Activated CD4-positive, alpha-beta T cell treated with anti-CD3 and anti-CD28 coated beads, Interleukin-2, amount 10 ng/mL, durations not matched to agents 24 days and 14 days (primary cell): Measurements from ENCODE around the gene INIP. TPM values are rescaled to one million over a fixed set of nuclear protein-coding genes. Genes with fewer than 3 reads are reported as not detected.
A peak's percentile ranks its signal among the peaks of the same experiment; 100 is the strongest.
"Not testable (repeated sequence)": the region's sequence is repeated elsewhere in the genome, so short reads cannot be mapped to it uniquely, and the experiment has no call there.

Experiments used
- DNase-seq: peaks from one replicate; pipeline ENCODE4 v3.0.0; 2022
- H3K27ac Mint-ChIP-seq: one replicate; pipeline ENCODE4 v1.8.0; 2022; ENCODE audit warnings: mild to moderate bottlenecking, mixed read lengths
- H3K27me3 Mint-ChIP-seq: one replicate; pipeline ENCODE4 v1.8.0; 2022; ENCODE audit warnings: mixed read lengths
- H3K36me3 Mint-ChIP-seq: one replicate; pipeline ENCODE4 v1.8.0; 2022; ENCODE audit warnings: low read depth, mild to moderate bottlenecking, mixed read lengths
- H3K4me1 Mint-ChIP-seq: one replicate; pipeline ENCODE4 v1.8.0; 2021; ENCODE audit warnings: mixed read lengths
- H3K4me3 Mint-ChIP-seq: one replicate; pipeline ENCODE4 v1.8.0; 2022; ENCODE audit warnings: mild to moderate bottlenecking, moderate library complexity, mixed read lengths
- H3K9me3 Mint-ChIP-seq: one replicate; pipeline ENCODE4 v1.8.0; 2021; ENCODE audit warnings: mixed read lengths
- intact Hi-C: fragments of 100-400 bp; cut with micrococcal nuclease; formaldehyde crosslinking; loops from one replicate; pipeline ENCODE4 v1.15.1; 2023
- total RNA-seq: library from RNA; stranded (reverse); gene quantifications from 2 replicates; pipeline ENCODE4 v1.2.3, GENCODE V29; 2022

Gene INIP
- total RNA-seq, 1 donor from 2014 or later, result 34.2 TPM

DNA sequence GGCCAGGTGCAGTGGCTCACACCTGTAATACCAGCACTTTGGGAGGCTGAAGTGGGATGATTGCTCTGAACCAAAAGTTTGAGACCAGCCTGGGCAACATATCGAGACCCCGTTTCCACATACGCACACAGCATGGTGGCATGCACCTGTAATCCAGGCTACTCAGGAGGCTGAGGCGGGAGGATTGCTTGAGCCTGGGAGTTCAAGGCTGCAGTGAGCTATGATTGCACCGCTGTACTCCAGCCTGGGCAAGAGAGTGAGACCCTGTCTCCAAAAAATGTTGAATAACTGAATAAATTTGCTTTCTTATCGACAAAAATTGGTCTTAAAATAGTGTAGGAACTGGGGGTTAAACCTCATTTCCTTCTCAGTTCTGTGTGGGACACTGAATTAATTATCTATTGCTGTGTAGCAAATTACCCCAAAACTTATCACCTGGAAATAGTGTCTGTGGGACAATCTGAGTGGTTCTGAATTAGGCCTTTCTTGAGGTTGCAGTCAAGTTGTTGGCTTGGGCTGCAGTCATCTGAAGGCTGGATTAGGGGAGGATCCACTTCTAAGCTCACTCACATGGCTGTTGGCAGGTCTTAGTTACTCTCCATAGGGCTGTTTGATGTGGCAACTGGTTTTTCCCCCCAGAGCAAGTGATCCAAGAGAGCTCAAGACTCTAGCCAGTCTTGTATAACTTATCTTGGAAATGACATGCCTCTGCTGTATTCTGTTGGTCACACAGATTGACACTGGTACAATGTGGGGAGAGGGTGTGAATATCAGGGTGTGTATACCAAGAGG is 34.6 kb upstream of the INIP start:
- H3K9me3 Mint-ChIP-seq, result peaks cover 1% of the 10 kb centered on the region
- peaks cover 5% of the 10 kb centered on the region for H3K27me3 Mint-ChIP-seq
- H3K4me3 Mint-ChIP-seq, result peak overlapping the region; percentile 79
- peaks cover under 1% of the 10 kb centered on the region for H3K36me3 Mint-ChIP-seq
- H3K4me1 Mint-ChIP-seq, result peaks cover 64% of the 10 kb centered on the region
- intact Hi-C loops, result loop anchor here (5.0 to 10.0 kb wide), 5 partner anchors 40 to 835 kb away; partner anchors contain the start of genes FKBP15, PTBP3, SLC31A1 and SLC31A2
- no peak for DNase-seq
- H3K27ac Mint-ChIP-seq, result no peak overlapping the region

DNA sequence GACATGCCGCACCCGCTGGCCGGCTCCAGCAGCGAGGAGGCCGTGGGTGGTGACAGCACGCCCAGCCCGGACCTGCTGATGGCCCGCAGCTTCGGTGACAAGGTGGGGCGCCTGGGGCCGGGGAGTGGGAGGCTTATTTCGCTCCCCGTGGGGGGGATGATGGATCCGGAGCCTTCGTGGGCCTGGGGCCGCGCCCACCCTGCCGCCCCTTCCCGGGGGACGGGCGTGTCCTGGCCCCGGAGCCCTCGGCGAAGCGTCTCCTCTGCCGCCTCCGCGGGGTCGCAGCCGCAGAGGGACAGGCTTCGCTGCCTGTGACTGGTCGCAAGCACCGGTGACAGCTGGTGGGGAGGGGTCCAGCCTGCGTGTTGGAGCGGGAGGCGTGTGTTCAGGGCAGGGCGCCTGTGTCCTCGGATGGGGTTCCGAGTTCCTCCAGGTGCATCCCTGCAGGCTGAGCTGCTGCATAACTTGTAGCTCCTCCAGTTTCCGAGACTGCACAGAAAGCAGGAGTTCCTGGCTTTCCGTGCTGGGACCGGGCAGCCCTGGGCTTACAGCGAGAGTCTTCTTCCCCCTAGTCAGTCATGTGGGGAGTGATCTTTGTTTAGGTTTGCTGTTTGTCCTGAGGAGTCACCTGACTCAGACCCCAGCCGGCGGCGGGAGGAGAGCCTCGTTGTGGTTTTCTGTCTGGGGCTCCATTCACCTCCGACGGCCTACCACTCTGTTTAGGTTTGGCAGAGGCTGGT is 33.3 kb upstream of the INIP start:
- Mint-ChIP-seq H3K27me3 (peaks cover 4% of the 10 kb centered on the region), H3K4me3 (peak overlapping the region; percentile 79), H3K4me1 (peaks cover 59% of the 10 kb centered on the region), H3K9me3 (no peaks in the 10 kb centered on the region), H3K27ac (peak overlapping the region; percentile 53), H3K36me3 (no peaks in the 10 kb centered on the region)
- intact Hi-C loops, result loop anchor here (5.0 to 10.0 kb wide), 5 partner anchors 41 to 834 kb away; partner anchors contain the start of genes FKBP15, PTBP3, SLC31A1 and SLC31A2
- peak; percentile 81 for DNase-seq

DNA sequence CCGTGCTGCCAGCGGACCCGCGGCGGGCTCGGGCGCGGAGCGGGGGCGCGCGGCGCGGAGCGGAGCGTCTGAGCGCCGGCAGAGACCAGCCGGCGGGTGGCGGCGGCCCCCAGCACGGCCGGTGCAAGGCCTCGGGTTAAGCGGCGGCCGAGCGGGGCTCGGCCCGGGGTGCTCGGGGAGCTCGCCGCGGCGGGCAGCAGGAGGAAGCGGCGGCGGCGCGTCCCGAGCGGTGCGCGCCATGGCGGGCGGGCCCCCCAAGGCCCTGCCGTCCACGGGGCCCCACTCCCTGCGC is 32.8 kb upstream of the INIP start:
- Mint-ChIP-seq H3K9me3 (no peaks in the 10 kb centered on the region), H3K4me3 (no peak overlapping the region), H3K27ac (no peak overlapping the region), H3K4me1 (peaks cover 55% of the 10 kb centered on the region), H3K36me3 (no peaks in the 10 kb centered on the region), H3K27me3 (peaks cover 4% of the 10 kb centered on the region)
- intact Hi-C loops, result loop anchor here (1.0 to 10.0 kb wide), 6 partner anchors 32 to 833 kb away; partner anchors contain the start of genes FKBP15, INIP, PTBP3 and SLC31A1
- no peak for DNase-seq

DNA sequence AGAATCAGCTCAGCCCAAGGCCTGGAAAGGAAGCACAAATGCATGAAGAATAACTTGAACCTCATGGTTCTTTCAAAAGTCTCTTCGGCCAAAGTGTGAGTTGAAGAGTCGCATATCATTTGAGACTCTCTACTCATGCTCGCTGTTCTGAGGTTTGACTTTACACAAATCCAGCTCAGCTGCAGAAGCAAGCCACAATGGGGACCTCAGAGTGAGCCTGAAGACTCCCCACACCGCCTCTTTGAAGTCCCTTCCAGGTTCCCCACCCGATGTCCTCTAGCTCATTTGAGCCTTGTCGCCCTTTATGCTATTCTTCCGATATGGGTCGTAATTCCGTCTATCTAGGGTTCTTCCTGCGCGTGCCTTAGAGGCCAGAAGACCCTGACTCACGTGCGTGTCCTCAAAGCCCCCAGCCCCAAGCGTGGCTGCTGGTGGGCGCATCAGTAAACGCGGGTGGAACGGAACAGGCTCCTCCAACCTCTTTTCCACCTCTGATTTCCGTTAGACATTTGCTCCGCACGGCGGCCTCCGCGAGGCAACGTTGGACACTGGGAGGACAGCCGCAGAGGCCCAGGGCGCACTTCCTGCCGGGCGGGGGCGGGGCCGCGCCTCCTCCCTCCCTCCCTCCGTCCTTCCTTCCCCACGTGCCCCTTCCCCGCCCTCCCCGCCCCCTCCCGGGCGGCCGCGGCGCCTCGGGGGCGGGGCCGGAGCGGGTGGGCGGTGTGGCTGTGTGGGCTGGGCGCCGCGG is 32.3 kb upstream of the INIP start, which contains the start of gene SNX30:
TSS of gene SNX30 (plus strand) at position 745 of the 748 bp plus-strand sequence. CDS start 242 bp downstream, outside the sequence.
- peak within 1 kb of the TSS; percentile 86 for H3K27ac Mint-ChIP-seq
- peak within 1 kb of the TSS; percentile 82 for H3K4me3 Mint-ChIP-seq
- H3K4me1 Mint-ChIP-seq, result peaks cover 51% of the 10 kb centered on the region
- peaks cover 4% of the 10 kb centered on the region for H3K27me3 Mint-ChIP-seq
- DNase-seq, result peak; percentile 95
- H3K36me3 Mint-ChIP-seq, result no peaks in the 10 kb centered on the region
- H3K9me3 Mint-ChIP-seq, result no peaks in the 10 kb centered on the region
- intact Hi-C loops, result loop anchor here (1.0 to 10.0 kb wide), 6 partner anchors 32 to 833 kb away; partner anchors contain the start of genes FKBP15, INIP, PTBP3 and SLC31A1

DNA sequence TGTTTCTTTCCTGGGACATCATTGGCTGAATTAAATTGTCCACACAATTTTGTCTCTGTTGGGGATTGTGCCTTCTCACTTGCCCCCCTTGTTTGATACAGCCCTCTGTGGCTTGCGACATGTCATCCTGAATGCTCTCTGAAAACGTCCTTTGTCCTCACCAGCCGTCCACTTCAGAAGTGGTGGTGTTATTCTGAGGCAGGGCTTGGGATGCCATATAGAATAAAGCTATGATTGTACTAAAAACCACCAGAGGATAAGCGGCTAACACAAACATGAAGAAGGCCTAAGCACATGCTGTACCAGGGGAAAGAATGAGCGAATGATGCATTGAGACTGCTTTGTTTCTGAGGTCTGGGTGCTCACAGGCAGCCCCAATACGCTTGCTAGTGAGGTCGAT is 29.2 kb upstream of the INIP start:
- peaks cover 4% of the 10 kb centered on the region for H3K27me3 Mint-ChIP-seq
- H3K9me3 Mint-ChIP-seq, result no peaks in the 10 kb centered on the region
- no peaks in the 10 kb centered on the region for H3K36me3 Mint-ChIP-seq
- intact Hi-C loops, result no loop called here
- no peak for DNase-seq
- no peak overlapping the region for H3K27ac Mint-ChIP-seq
- peaks cover 28% of the 10 kb centered on the region for H3K4me1 Mint-ChIP-seq
- no peak overlapping the region for H3K4me3 Mint-ChIP-seq

DNA sequence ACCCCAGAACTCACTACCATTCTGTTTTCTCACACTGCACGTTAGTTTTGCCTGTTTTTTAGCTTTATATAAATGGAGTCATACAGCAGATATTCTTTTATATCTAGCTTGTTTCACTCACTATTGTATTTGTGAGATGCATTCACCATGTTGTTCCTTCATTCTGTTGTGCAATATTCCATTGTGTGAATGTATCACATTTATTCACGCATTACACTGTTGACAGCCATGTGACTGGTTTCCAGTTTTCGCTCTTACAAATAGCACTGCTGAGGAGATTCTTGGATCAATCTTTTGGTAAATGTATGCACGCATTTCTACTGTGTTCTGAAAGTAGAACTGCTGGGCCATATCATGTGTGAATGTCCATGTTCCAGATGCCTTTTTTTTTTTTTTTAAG is 26.3 kb upstream of the INIP start:
- no peak for DNase-seq
- no peaks in the 10 kb centered on the region for H3K27me3 Mint-ChIP-seq
- peaks cover 11% of the 10 kb centered on the region for H3K4me1 Mint-ChIP-seq
- H3K27ac Mint-ChIP-seq, result no peak overlapping the region
- no peaks in the 10 kb centered on the region for H3K36me3 Mint-ChIP-seq
- H3K9me3 Mint-ChIP-seq, result no peaks in the 10 kb centered on the region
- no peak overlapping the region for H3K4me3 Mint-ChIP-seq
- intact Hi-C loops, result no loop called here

DNA sequence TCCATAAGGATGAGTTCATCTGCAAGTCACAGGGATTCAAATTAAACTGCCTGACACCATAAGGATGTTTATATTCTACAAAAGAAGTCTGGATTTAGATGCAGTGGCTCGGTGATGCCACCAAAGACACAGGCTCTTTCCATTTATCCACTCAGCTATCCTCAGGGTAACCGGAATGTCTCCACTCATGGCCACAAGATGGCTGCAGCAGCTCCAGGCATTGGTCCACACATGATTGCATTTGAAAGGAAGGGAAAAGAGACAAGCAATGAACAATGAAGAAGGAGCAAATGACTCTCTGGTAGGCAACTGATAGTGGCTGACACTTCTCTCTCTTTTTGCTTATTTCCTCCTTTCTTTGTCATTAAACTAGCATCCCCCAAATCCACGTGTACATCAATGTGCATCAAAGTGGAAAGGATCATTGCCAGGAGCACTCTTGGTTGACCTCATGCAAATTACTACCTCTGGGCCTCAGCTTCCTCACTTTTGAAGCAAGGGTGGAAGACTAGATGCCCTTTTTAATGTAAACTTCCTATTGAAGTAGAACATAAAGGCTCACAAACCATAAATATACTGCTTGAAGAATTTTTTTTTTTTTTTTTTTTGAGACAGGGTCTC is 25.4 kb upstream of the INIP start:
- Mint-ChIP-seq H3K36me3 (no peaks in the 10 kb centered on the region), H3K27me3 (no peaks in the 10 kb centered on the region), H3K4me1 (peaks cover 8% of the 10 kb centered on the region), H3K27ac (no peak overlapping the region), H3K9me3 (no peaks in the 10 kb centered on the region), H3K4me3 (no peak overlapping the region)
- no peak for DNase-seq
- intact Hi-C loops, result no loop called here

DNA sequence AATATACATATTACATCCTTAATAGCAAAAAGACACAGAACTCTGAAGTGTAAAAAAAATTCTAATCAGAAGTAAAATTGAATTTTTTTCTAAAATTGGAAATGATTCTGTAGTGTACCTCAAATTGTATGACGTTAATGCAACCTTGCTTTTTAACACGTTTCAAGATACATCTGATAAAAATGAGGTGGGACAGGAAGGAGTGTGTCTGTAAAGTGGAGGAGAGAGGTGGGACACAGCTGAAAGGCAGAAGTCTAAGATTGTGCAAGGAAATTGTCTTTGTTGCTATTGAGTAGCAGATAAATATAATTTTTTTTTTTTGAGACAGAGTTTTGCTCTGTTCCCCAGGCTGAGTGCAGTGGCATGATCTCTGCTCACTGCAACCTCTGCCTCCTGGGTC is 17.0 kb upstream of the INIP start:
- no peaks in the 10 kb centered on the region for H3K4me1 Mint-ChIP-seq

DNA sequence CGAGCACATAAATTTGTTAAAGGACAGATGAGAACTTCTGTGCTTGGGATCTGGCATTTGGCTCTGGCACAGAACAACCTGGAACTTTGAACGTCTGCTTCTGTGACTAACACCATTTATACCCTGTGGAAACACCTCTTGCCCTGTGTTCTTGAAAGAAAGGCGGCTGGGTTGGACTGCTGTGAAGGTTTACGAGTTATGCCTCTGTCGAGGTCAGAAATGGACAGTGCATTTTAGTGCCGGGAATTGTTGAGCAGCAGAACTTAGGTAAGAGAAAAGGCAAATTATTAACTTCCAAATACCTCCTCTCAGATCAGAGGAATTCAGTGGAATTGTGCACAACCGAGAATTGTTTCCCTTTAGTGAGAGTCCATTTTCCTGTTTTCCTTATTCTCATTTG is 14.1 kb upstream of the INIP start:
- no peaks in the 10 kb centered on the region for H3K4me1 Mint-ChIP-seq
- intact Hi-C loops, result no loop called here
- no peak for DNase-seq
- no peaks in the 10 kb centered on the region for H3K9me3 Mint-ChIP-seq
- no peaks in the 10 kb centered on the region for H3K27me3 Mint-ChIP-seq
- H3K4me3 Mint-ChIP-seq, result no peak overlapping the region
- no peaks in the 10 kb centered on the region for H3K36me3 Mint-ChIP-seq
- H3K27ac Mint-ChIP-seq, result no peak overlapping the region

More for the DNA sequence above, 17.0 kb upstream of the INIP start:
- Mint-ChIP-seq H3K27me3 (peaks cover 3% of the 10 kb centered on the region), H3K4me3 (no peak overlapping the region), H3K9me3 (no peaks in the 10 kb centered on the region), H3K27ac (no peak overlapping the region), H3K36me3 (no peaks in the 10 kb centered on the region)
- intact Hi-C loops, result no loop called here
- no peak for DNase-seq

DNA sequence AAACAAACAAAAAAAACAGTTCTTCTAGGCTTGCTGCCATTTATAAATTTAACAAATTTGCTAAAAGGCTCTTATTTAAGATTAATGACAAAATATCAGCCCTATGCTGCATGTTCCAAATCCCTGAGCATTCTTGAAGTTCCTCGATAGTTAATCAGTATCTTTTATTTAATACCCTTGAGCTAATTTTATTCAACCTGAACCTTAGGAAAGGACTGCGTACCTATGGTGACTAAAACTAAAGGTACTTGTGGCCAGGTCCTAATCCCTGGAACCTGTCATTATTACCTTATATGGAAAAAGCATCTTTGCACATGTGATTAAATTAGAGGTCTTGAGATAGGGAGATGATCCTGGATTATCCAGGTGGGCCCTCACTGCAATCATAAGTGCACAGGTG is 10.5 kb upstream of the INIP start:
- Mint-ChIP-seq H3K36me3 (no peaks in the 10 kb centered on the region), H3K9me3 (no peaks in the 10 kb centered on the region), H3K27ac (no peak overlapping the region), H3K4me3 (no peak overlapping the region), H3K27me3 (no peaks in the 10 kb centered on the region), H3K4me1 (no peaks in the 10 kb centered on the region)
- intact Hi-C loops, result no loop called here
- DNase-seq, result no peak

DNA sequence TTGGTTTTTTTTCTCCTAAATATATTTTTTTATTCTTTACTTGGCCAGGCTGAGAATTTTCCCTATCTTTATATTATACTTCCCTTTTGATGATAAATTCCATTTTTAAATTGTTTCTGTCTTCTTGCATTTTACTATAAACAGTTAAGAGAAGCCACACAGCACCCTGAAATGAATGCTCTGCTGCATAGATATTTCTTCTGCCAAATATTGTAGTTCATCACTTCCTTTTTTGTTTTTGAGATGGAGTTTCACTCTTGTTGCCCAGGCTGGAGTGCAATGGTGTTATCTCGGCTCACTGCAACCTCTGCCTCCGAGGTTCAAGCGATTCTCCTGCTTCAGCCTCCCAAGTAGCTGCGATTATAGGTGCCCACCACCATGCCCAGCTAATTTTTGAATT is 8.5 kb upstream of the INIP start:
- no peaks in the 10 kb centered on the region for H3K27me3 Mint-ChIP-seq
- H3K27ac Mint-ChIP-seq, result no peak overlapping the region
- H3K36me3 Mint-ChIP-seq, result no peaks in the 10 kb centered on the region
- intact Hi-C loops, result no loop called here
- no peaks in the 10 kb centered on the region for H3K9me3 Mint-ChIP-seq
- H3K4me1 Mint-ChIP-seq, result no peaks in the 10 kb centered on the region
- H3K4me3 Mint-ChIP-seq, result no peak overlapping the region
- DNase-seq, result no peak

DNA sequence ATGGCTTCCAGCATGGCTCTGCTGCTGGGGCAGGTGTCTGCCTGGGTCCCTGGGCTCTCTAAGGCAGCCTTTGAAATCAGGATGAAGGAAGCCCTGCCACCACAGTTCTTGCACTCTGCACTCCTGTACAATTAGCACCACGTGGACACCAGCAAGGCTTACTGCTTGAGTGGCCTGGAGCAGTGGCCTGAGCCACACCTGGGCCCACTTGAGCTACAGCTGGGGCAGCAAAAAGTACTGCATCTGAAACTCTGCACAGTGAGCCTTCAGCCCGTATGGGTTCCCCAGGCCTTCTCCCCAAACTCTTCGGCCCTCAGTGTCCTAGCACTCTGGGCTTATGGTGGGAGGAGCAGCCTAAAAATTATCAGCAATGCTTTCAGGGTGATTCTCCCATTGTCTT is 8.0 kb upstream of the INIP start:
- H3K4me1 Mint-ChIP-seq, result no peaks in the 10 kb centered on the region
- intact Hi-C loops, result no loop called here
- H3K36me3 Mint-ChIP-seq, result no peaks in the 10 kb centered on the region
- H3K27ac Mint-ChIP-seq, result no peak overlapping the region
- DNase-seq, result no peak
- no peaks in the 10 kb centered on the region for H3K9me3 Mint-ChIP-seq
- no peaks in the 10 kb centered on the region for H3K27me3 Mint-ChIP-seq
- no peak overlapping the region for H3K4me3 Mint-ChIP-seq

DNA sequence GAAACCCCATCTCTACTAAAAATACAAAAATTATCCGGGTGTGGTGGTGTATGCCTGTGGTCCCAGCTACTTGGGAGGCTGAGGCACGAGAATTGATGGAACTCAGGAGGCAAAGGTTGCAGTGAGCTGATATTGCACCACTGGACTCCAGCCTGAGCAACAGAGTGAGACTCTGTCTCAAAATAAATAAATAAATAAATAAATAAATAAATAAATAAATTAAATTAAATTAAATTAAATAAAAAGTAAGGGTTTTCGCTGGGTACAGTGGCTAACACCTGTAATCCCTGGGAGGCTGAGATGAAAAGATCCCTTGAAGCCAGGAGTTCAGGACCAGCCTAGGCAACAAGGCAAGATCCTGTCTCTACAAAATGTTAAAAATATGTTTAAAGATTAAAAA is 4.8 kb upstream of the INIP start:
- H3K27me3 Mint-ChIP-seq, intact Hi-C loops, H3K9me3 Mint-ChIP-seq, H3K27ac Mint-ChIP-seq, H3K4me1 Mint-ChIP-seq, H3K36me3 Mint-ChIP-seq, H3K4me3 Mint-ChIP-seq, DNase-seq: not testable (repeated sequence)
